ENCODE measurements around the gene GDF11. TPM values are rescaled to one million over a fixed set of nuclear protein-coding genes. Genes with fewer than 3 reads are reported as not detected.
"Not testable (repeated sequence)": the region's sequence is repeated elsewhere in the genome, so short reads cannot be mapped to it uniquely, and the experiment has no call there.

GDF11 gene
- total RNA-seq, 2 experiments from 2014 or later: 10.9 to 14.1 TPM

DNA sequence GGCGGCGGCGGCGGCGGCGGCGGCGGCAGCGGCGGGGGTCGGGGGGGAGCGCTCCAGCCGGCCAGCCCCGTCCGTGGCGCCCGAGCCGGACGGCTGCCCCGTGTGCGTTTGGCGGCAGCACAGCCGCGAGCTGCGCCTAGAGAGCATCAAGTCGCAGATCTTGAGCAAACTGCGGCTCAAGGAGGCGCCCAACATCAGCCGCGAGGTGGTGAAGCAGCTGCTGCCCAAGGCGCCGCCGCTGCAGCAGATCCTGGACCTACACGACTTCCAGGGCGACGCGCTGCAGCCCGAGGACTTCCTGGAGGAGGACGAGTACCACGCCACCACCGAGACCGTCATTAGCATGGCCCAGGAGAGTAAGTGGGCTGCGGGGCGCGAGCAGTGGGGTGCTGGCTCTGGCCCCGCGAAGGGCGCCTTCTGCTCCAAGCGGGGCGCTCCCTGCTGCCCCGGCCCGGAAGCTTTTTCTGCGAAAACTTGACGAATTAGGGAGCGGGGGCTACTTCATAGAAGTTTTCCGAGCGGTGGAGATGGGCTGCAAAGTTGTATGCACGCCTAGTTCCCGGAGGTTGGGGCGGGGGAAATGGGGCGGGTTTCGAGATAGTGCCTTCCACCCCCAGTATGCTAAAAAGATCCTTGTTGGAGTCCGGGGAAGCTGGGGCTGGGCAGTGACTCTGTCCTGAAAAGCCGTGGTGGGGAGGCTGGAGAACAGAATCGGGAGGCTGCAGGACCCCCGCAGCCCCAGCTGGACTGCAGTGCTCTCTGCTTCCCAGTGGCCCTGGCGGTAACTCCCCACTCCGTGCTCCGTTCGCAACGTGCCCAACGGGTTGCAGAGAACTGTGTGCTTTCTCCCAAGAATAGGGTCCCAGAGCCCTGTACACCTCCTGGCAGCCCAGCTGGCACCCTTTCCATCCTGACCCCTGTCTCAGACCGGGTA is 751 bp downstream of the GDF11 start:
- CTCF ChIA-PET: interaction anchor here (0.7 to 3.1 kb wide), 14 partner anchors 9 to 195 kb away, joined by 3 to 17 read pairs (median 4); partner anchors contain the start of gene DNAJC14
- Mint-ChIP-seq H3K4me3 (peak overlapping the region; percentile 84), H3K27ac (peak overlapping the region; percentile 26), H3K27me3 (peaks cover 8% of the 10 kb centered on the region), H3K36me3 (peaks cover 6% of the 10 kb centered on the region), H3K9me3 (ENCODE audit: low read depth) (no peaks in the 10 kb centered on the region), H3K4me1 (peaks cover 31% of the 10 kb centered on the region)
- DNase-seq (peak; percentile 72), ATAC-seq (peak; percentile 46)

DNA sequence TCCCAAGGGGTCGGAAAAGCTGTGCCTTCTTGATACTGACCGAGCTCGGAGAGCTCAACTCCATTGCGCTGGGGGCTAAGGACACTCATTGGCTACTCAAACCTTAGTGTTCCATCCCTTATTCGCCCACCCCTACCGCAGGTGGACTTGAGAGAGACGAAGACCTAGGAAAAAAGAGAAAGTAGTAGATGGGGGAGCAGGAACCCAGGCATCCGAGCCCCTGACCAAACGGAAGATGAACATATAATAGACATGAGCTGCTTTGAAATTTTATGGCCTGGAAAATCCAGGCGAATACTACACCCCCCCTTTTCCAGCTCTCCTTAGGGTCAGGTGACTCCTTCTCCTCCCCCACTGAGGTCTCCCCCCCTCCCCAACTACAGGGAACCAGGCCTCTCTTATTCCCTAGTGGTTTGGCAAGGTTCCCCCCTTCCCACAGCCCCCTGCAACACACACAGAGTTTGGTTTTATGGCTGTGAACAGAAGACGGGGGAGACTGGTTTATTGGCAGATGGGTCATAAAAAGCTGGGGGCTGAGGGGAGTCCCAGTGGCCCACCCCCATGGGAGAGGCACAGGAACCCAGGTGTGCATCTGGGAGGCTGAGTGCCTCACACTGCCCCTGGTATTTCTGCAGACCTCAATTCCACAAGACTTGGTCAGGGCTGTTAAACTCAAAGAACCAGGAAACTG is 1.6 kb downstream of the GDF11 start:
- Mint-ChIP-seq H3K27ac (no peak overlapping the region), H3K27me3 (peaks cover 8% of the 10 kb centered on the region), H3K9me3 (ENCODE audit: low read depth) (no peaks in the 10 kb centered on the region), H3K36me3 (peaks cover 10% of the 10 kb centered on the region), H3K4me1 (peaks cover 28% of the 10 kb centered on the region), H3K4me3 (peak overlapping the region; percentile 84)
- DNase-seq: no peak
- CTCF ChIA-PET: interaction anchor here (1.0 to 3.1 kb wide), 13 partner anchors 8 to 194 kb away, joined by 3 to 17 read pairs (median 4); partner anchors contain the start of gene DNAJC14
- no peak for ATAC-seq

DNA sequence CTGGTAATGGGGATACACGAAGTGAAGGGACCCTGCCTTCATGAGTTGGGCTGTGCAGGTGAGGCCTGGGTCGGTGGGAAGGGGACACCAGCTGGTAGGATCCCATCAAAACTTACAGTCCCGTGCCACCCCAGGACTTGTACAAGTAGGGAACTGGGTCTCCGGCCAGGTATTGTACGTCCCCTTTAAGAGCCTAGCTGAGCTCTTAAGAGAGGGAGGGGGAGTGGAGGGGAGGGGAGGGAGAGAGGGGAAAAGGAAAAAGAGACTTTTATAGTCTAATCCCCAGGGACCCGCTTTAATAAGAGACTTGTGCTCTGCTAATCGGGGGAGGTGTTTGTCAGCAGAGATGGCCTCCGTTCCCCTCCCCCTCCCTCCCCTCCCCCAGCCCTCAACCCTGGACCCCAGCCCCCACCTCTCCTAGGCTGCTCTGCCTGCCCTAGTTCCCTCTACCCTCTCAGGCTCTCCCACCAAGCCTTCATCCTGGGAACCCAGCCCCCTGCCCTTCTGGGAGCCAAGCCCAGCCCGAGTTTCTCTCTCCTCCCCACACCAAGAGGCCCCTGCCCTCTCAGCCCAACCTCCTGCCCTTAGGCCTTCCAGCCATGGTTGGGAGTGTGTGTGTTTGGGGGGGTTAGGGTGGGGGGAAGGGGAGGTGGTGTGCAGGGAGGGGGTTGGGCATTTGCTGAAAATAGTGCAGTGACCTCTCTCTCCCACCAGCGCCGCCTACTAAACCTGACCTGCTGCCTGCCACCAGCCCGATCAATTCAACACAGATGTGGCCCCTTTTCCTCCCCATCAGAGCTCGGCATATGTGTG is 2.6 kb downstream of the GDF11 start:
- ATAC-seq (no peak), DNase-seq (no peak)
- H3K27ac Mint-ChIP-seq: no peak overlapping the region
- H3K27me3 Mint-ChIP-seq: peaks cover 8% of the 10 kb centered on the region
- H3K4me1 Mint-ChIP-seq: peaks cover 28% of the 10 kb centered on the region
- CTCF ChIA-PET: interaction anchor here (0.6 to 1.8 kb wide), 5 partner anchors 21 to 181 kb away, joined by 3 to 5 read pairs (median 3); partner anchors contain the start of gene DNAJC14
- peaks cover 12% of the 10 kb centered on the region for H3K36me3 Mint-ChIP-seq
- no peaks in the 10 kb centered on the region for H3K9me3 Mint-ChIP-seq (ENCODE audit: low read depth)
- H3K4me3 Mint-ChIP-seq: no peak overlapping the region

- DNase-seq (no peak), ATAC-seq (no peak)
- Mint-ChIP-seq H3K27me3 (peaks cover 8% of the 10 kb centered on the region), H3K9me3 (ENCODE audit: low read depth) (no peaks in the 10 kb centered on the region), H3K4me3 (no peak overlapping the region), H3K4me1 (peaks cover 28% of the 10 kb centered on the region), H3K27ac (no peak overlapping the region), H3K36me3 (peaks cover 14% of the 10 kb centered on the region)
- CTCF ChIA-PET: interaction anchor here (0.6 to 3.1 kb wide), 5 partner anchors 8 to 184 kb away, joined by 3 to 30 read pairs (median 4); partner anchors contain the start of gene DGKA
Measured at GRCh38 chr12:55746174-55746912, 3.4 kb downstream of the GDF11 start.

DNA sequence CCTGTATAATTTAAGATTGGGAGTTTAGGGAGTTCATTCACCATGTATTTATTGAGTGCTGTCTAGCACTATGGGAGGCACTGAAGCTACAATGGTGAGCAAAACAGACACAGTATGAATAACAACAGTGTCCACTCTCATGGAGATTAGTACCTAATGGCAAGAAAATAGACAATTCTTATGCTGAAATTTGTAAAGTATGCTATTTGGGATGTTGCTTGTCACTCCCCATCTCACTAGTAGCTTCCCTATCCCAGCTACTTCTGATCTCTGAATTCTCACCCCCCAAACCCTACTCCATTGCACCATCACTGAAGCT is 4.0 kb downstream of the GDF11 start:
- CTCF ChIA-PET: interaction anchor here (0.7 to 3.1 kb wide), 4 partner anchors 9 to 282 kb away, joined by 3 to 30 read pairs (median 6); partner anchors contain the start of gene DGKA
- Mint-ChIP-seq H3K4me3 (no peak overlapping the region), H3K27ac (no peak overlapping the region), H3K27me3 (peaks cover 6% of the 10 kb centered on the region), H3K36me3 (peaks cover 15% of the 10 kb centered on the region), H3K4me1 (peaks cover 26% of the 10 kb centered on the region), H3K9me3 (ENCODE audit: low read depth) (no peaks in the 10 kb centered on the region)
- no peak for ATAC-seq
- DNase-seq: no peak

DNA sequence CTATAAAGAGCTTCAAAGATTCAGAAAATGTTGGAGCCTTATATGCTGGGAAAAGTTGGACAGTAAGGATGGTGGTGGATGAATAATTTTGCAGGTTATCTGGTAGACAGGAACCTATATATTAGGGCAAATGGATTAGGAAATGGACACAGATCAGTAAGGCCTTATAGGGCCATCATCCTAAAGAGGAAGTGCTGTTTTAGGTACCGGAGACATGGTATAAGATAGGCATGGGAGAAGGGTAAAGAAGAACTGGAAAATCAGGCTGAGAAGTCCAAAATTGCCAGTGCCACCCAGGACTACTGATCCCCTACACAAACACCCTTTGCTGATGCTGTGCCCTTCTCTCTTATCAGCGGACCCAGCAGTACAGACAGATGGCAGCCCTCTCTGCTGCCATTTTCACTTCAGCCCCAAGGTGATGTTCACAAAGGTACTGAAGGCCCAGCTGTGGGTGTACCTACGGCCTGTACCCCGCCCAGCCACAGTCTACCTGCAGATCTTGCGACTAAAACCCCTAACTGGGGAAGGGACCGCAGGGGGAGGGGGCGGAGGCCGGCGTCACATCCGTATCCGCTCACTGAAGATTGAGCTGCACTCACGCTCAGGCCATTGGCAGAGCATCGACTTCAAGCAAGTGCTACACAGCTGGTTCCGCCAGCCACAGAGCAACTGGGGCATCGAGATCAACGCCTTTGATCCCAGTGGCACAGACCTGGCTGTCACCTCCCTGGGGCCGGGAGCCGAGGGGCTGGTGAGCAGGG is 5.5 kb downstream of the GDF11 start:
- no peak overlapping the region for H3K27ac Mint-ChIP-seq
- H3K4me3 Mint-ChIP-seq: no peak overlapping the region
- peaks cover 19% of the 10 kb centered on the region for H3K4me1 Mint-ChIP-seq
- no peaks in the 10 kb centered on the region for H3K9me3 Mint-ChIP-seq (ENCODE audit: low read depth)
- CTCF ChIA-PET: interaction anchor here (1.6 to 3.1 kb wide), 3 partner anchors 10 to 299 kb away, joined by 4 to 30 read pairs (median 7); partner anchors contain the start of gene DGKA
- no peaks in the 10 kb centered on the region for H3K27me3 Mint-ChIP-seq
- peaks cover 25% of the 10 kb centered on the region for H3K36me3 Mint-ChIP-seq
- no peak for DNase-seq
- ATAC-seq: no peak

- H3K9me3 Mint-ChIP-seq (ENCODE audit: low read depth): no peaks in the 10 kb centered on the region
- H3K4me3 Mint-ChIP-seq: no peak overlapping the region
- H3K4me1 Mint-ChIP-seq: no peaks in the 10 kb centered on the region
- H3K27me3 Mint-ChIP-seq: no peaks in the 10 kb centered on the region
- H3K36me3 Mint-ChIP-seq: peaks cover 54% of the 10 kb centered on the region
- no peak overlapping the region for H3K27ac Mint-ChIP-seq
- no peak for ATAC-seq
- CTCF ChIA-PET: interaction anchor here (0.6 to 0.8 kb wide), 3 partner anchors 11 to 34 kb away, joined by 3 to 5 read pairs (median 4); no protein-coding TSS in a partner anchor
- no peak for DNase-seq
Measured at GRCh38 chr12:55755246-55755645, 12.3 kb downstream of the GDF11 start.

DNA sequence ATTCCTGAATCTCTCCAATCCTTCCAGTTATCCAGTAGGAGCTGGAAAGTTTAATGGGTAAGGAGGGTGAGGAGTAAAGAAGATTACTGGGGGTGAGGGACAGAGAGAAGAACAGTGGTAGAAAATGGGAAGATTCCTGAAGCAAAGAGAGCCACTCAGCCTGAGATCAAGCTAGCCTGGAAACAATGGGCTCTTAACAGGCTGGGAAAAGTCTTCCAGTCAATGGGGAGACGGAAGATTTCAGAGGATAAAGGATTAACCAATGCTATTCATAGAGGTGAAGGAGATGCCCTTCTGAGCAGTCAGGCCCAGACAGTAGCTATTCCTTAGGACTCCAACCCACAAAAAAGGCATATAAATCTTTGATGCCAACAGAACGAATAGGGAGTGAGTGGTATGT is 14.8 kb downstream of the GDF11 start:
- DNase-seq (no peak), ATAC-seq (no peak)
- H3K9me3 Mint-ChIP-seq (ENCODE audit: low read depth): no peaks in the 10 kb centered on the region
- CTCF ChIA-PET: no interaction called here
- H3K27me3 Mint-ChIP-seq: no peaks in the 10 kb centered on the region
- H3K36me3 Mint-ChIP-seq: peaks cover 63% of the 10 kb centered on the region
- no peak overlapping the region for H3K4me3 Mint-ChIP-seq
- H3K27ac Mint-ChIP-seq: no peak overlapping the region
- peaks cover 8% of the 10 kb centered on the region for H3K4me1 Mint-ChIP-seq

- CTCF ChIA-PET: interaction anchor here (0.6 to 1.9 kb wide), 2 partner anchors 15 to 1400 kb away, joined by 3 to 5 read pairs; no protein-coding TSS in a partner anchor
- H3K36me3 Mint-ChIP-seq: peaks cover 59% of the 10 kb centered on the region
Measured at GRCh38 chr12:55758575-55758974, 15.7 kb downstream of the GDF11 start.

GRCh38 chr12:55760663-55761062 is 17.7 kb downstream of the GDF11 start:
- Mint-ChIP-seq H3K4me3 (no peak overlapping the region), H3K9me3 (ENCODE audit: low read depth) (no peaks in the 10 kb centered on the region), H3K4me1 (peaks cover 8% of the 10 kb centered on the region), H3K36me3 (peaks cover 55% of the 10 kb centered on the region), H3K27ac (no peak overlapping the region), H3K27me3 (no peaks in the 10 kb centered on the region)
- CTCF ChIA-PET: interaction anchor here (0.9 to 1.2 kb wide), 2 partner anchors 23 to 269 kb away, joined by 3 read pairs; no protein-coding TSS in a partner anchor
- ATAC-seq: peak; percentile 60
- DNase-seq: no peak

More at GRCh38 chr12:55758575-55758974, 15.7 kb downstream of the GDF11 start:
- not testable (repeated sequence) for H3K4me3 Mint-ChIP-seq; DNase-seq; H3K9me3 Mint-ChIP-seq (ENCODE audit: low read depth); H3K4me1 Mint-ChIP-seq; H3K27ac Mint-ChIP-seq; ATAC-seq; H3K27me3 Mint-ChIP-seq

DNA sequence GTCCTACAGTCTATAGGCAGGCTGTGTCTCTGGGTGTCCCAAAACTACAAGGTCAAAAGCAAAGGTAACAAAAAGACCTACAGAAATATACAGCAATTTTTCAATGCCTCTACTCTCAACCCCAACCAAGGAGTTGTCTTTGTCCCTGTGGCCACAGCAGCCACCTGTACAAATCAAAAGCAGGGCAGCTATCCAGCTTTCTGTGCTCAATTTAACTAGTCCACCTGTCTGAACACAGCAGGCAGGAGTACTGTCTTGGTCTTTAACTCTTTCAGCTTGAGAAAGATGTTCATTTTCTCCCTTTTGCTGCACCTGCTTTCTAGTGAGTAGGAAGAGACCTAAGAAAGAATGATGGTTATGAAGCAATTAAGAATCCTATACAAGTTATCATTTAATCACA is 19.7 kb downstream of the GDF11 start:
- no peak overlapping the region for H3K4me3 Mint-ChIP-seq
- DNase-seq: no peak
- H3K36me3 Mint-ChIP-seq: peaks cover 52% of the 10 kb centered on the region

More for the DNA sequence above, 19.7 kb downstream of the GDF11 start:
- H3K4me1 Mint-ChIP-seq: peaks cover 8% of the 10 kb centered on the region
- H3K27ac Mint-ChIP-seq: no peak overlapping the region
- no peaks in the 10 kb centered on the region for H3K9me3 Mint-ChIP-seq (ENCODE audit: low read depth)
- ATAC-seq: no peak
- H3K27me3 Mint-ChIP-seq: no peaks in the 10 kb centered on the region
- CTCF ChIA-PET: no interaction called here
